GM18517 (cell line): ENCODE results near the gene GPR146.
"Not testable (repeated sequence)": the region's sequence is repeated elsewhere in the genome, so short reads cannot be mapped to it uniquely, and the experiment has no call there.

Source experiments
- ATAC-seq: cut with Tn5 transposase; IDR thresholded peaks from one replicate; pipeline ENCODE4 v1.9.1; 2021; ENCODE audit warnings: mild to moderate bottlenecking, moderate library complexity; ENCODE audit not compliant: unreplicated experiment

Gene GPR146

DNA sequence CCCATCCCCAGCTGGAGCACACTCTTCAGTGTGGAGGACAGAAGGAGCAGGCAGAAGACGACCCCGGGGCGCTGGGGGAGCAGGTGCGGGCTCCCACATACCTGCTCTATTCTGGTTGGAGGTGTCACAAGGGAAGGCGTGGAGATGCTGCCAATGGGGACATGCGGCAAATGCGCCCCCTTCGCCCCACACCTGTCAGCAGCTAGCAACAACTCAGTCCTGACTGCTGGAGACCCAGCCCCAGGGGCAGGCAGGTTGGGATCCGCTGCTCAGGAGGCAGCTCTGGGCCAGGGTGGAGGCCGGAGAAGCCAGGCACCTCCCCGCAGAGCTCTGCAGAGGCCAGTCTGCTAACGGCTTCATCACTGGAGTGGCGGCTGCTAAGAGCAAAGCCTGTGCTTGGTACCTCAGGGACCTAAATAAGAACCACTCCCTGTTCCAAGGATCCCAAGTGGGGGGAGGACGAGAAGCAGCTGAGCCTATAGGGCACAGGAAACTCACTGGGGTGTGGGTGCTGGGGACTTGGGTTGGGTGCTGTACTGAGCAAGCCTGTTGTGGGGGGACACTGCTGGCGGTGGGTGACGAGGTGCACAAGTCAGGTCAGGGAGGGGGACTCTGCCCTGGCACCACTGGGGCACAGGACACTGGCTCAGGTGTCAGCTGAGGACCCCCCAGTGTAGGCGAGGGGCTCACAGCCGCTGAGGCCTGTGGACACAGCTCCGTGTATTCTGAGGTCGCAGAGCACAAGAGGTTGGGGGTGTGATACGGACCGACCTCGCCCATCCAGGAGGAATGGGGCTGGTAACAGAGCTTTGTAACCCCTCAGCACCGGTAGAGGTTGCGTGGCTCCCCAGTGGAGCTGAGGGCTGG is 19.2 kb upstream of the GPR146 start:
- no peak for ATAC-seq

DNA sequence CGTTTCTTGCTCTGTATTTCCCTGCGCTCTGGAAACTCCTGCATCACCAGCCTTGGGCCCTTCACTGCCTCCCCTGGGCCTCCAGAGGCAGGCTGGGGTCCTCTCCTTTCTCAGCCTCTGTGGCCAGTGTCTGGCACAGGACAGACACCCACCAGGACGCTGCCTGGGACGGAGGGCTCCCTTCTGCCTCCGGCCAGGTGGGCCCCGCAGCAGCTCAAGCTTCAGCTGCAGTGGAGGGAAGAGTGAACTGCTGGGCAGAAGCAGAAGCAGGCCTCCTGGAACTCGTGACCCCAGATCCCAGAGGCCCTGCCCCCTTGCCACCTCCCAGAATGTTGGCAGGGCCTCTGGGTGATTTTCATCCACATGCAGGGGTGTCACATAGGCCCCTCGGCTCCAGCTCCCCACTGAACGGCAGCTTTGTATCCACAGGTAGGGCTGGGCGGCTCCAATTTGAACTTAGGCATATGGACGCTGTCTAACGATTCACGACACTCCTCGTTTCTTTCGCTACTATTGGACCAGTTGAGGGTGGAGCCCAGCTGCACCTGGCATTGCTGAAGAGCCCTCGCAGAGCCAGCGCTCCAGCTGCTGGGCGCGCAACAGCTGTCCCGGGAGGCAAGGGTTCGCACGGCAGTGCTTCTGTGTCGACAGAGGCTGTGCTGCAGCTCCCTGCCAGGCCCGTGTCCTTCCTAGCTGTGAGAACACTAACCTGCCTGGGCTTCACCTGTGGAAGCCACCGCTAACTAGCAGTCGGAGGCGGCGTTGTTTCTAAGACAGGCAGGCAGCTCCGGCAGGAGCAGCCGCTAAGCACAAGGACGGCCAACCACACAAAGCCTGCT is 18.4 kb upstream of the GPR146 start:
- no peak for ATAC-seq

DNA sequence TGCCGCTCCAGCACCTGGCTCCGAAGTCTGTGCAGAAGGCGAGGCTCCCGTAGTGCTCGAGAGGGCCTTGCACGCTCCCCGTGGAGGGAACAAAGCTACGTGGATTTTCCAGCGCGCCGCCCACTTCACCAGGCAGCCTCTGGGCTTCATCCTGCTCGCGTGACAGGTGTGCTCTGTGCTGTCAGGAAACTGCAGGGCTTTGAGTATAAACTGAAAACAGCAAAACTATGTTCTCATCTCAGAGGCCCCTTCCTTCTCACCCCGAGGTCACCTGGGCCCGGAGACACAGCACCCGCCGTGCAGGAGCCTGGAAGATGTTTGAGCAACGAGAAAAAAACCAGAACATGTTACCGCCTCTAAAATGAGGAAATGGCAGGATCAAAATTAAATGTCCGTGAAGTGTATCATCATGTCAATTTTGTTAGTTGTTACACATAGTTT is 17.6 kb upstream of the GPR146 start:
- ATAC-seq: no peak

DNA sequence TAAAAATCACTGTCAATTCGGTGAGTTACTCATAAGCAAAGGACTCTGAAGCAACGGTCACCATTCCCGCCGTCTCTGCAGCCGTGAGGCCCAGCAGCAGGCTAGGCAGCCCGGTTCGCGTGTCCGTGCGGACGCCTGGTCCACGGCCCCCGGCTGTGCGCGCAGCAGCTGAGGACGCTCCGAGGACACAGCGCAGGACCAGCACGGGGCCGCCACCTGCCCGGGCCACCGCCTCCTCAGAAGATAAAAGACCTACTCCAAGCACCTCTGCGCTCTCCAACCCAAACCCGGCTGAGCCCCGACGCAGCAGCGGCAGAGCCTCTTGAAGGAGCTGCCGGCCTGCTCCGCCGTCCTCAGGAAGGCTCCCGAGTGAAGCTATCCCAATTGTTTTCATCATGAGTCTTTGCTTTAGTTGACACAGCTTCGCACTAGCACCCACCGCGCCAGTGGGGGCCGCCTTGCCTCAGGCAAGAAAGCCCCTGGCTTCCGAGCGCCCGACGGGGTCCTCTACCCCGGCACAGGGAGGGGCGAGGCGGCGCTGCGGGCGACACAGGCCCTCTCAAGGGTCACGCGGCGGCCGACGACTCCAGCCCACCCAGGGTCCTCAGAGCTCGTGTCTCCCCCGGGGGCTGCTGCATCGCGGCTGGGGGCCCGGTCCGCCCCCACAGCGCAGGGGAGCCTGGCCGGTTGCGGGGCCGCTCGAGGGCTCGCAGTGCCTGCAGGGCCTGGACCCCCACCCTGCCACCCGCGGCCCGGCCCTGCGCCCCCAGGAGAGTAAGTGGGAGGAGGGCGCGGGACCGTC is 16.9 kb upstream of the GPR146 start:
- ATAC-seq: peak; percentile 1

GRCh38 chr7:1028044-1028770 is 16.1 kb upstream of the GPR146 start:
- ATAC-seq: peak; percentile 42

DNA sequence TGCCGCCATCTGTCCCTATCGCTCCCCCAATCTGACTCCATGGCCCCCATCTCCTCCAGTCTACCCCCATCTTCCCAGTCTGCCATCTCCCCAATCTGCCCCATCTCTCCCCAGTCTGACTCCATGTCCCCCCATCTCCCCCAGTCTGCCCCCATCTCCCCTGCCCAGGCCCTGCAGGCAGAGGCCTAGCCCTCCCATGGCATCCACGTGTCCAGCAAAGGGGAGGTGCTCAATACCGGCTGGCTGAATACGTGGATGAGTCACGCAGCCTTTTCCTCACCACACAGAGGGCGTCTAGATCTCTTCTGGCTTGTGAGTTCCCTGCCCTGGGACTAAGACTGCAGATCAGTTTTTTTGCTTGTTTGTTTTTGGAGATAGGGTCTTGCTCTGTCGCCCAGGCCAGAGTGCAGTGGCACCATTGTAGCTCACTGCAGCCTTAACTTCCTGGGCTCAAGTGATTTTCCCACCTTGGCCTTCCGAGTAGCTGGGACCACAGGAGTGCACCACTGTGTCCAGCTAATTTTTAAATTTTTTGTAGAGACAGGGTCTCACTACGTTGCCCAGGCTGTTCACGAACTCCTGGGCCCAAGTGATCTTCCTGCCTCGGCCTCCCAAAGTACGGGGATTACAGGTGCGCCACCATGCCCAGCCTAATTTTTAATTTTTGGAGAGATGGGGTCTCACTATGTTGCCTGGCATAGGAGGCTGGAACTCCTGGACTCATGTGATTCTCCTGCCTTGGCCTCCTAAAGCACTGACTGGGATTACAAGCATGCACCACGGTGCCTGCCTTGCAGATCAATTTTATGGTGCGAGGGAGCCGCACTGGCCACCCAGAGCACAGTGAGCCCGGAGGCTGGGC is 15.3 kb upstream of the GPR146 start:
- no peak for ATAC-seq

- ATAC-seq: no peak
Measured at GRCh38 chr7:1029637-1030443, 14.5 kb upstream of the GPR146 start.

- ATAC-seq: no peak
Measured at GRCh38 chr7:1030444-1031070, 13.8 kb upstream of the GPR146 start.

- no peak for ATAC-seq
Measured at GRCh38 chr7:1031716-1032455, 12.5 kb upstream of the GPR146 start.

GRCh38 chr7:1032536-1033181 is 11.7 kb upstream of the GPR146 start:
- ATAC-seq: no peak

DNA sequence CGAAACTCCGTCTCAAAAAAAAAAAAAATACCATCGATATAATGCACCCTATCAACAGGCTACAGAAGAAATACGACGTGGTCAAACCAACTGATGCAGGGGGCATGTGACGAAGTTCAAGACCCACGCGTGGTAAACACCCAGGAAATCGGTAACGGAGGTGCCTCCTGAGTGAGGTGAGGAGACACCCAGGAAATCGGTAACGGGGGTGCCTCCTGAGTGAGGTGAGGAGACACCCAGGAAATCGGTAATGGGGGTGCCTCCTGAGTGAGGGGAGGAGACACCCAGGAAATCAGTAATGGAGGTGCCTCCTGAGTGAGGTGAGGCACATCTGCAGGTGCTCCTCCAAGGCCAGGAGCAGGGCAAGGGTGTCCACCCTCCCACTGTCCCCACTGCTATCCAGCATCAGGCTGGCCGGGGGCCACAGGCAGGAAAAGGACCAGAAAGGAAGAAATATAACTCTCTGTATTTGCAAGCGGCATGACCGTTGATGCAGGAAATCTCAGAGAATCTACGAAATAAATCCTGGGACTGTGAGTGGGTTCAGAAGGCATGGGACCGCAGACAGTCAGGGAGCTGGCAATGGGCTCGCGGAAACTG is 10.7 kb upstream of the GPR146 start:
- ATAC-seq: no peak

- ATAC-seq: not testable (repeated sequence)
Measured at GRCh38 chr7:1034769-1035168, 9.6 kb upstream of the GPR146 start.

- ATAC-seq: not testable (repeated sequence)
Measured at GRCh38 chr7:1036164-1036928, 8.0 kb upstream of the GPR146 start.

GRCh38 chr7:1040233-1040632 is 4.1 kb upstream of the GPR146 start:
- ATAC-seq: not testable (repeated sequence)

DNA sequence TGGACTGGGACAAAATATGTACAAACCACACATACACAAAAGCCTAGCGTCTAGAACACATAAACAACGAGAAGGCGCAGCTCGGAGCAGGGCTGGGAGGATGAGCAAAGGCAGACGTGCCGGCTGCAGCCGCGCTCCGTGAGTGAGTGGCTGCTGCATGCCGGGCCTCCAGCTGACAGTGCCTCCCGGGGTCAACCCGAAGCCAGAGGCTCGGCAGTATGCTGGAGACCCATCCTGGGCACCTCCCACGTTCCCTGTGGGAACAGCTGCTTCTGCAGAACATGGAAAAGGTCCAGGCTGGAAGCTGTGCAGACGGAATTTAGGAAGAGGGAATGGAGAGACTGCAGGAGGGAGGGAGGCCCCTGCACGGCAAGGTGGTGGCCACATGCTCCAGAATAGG is 3.6 kb upstream of the GPR146 start:
- ATAC-seq: no peak
